Rectal smooth muscle tissue (tissue), 1 donor: Measurements from ENCODE around the gene CGGBP1.
A peak's percentile ranks its signal among the peaks of the same experiment; 100 is the strongest.

Experiments used
- H3K27ac ChIP-seq: one replicate; pipeline ENCODE4 v1.7.0; 2013; ENCODE audit warnings: low read depth, low read length, inconsistent platforms
- H3K27me3 ChIP-seq: one replicate; pipeline ENCODE4 v1.7.0; 2013; ENCODE audit warnings: low read length; ENCODE audit not compliant: control insufficient read depth, insufficient read depth
- H3K36me3 ChIP-seq: one replicate; pipeline ENCODE4 v1.7.0; 2013; ENCODE audit warnings: low read length; ENCODE audit not compliant: control insufficient read depth, insufficient read depth
- H3K4me1 ChIP-seq: one replicate; pipeline ENCODE4 v1.7.0; 2013; ENCODE audit warnings: low read length; ENCODE audit not compliant: control insufficient read depth, insufficient read depth
- H3K4me3 ChIP-seq: one replicate; pipeline ENCODE4 v1.7.0; 2013; ENCODE audit warnings: low read length
- H3K9ac ChIP-seq: one replicate; pipeline ENCODE4 v1.7.0; 2013; ENCODE audit warnings: low read length

Gene CGGBP1

DNA sequence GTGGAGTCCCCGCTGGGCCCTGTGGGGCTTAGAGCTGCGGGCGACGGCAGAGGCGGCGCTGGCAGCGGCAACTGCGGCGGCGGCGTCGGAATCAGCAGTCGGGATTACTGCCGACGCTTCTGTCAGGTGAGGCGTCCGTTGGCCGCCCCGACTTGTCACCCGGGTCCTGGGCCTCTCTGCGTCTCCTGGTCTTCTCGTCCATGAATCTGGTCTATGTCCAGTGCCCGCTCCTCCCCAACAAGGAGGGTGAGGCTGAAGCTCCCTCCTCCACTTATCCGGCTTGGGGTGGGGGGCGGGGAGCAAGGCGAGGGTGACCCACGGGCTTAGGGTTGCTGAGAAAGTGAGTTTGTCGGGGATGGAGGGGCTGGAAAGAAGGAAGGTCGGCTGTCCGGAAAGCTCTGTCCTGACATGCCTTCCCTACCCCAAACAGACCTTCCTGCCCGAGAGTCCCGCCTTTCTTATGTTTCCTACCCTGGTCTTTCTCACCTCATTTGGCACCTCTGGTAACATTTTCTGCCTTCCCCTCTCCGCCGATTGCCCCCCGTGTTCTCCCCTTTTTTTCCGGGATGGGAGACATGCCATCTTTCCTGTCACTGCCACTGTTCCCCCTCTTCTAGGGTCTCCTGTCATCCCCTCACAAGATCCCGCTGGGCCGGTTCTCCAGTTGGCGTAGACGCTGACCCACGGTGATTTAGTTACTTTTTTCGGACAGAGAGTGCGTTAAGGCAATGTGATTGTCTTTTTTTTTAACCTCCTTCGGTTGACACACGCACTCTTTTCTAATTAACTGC is 770 bp upstream of the CGGBP1 start:
- Histone ChIP-seq H3K36me3 (peaks cover 6% of the 10 kb centered on the region), H3K4me1 (peaks cover 13% of the 10 kb centered on the region)

GRCh38 chr3:88058306-88058580 is 562 bp downstream of the CGGBP1 start:
- Histone ChIP-seq H3K4me1 (peaks cover 13% of the 10 kb centered on the region), H3K4me3 (peak overlapping the region; percentile 84), H3K9ac (peak overlapping the region; percentile 91), H3K27me3 (no peaks in the 10 kb centered on the region), H3K27ac (peak overlapping the region; percentile 96), H3K36me3 (peaks cover 6% of the 10 kb centered on the region)

More for the DNA sequence above, 770 bp upstream of the CGGBP1 start:
- peak overlapping the region; percentile 65 for H3K4me3 ChIP-seq
- no peaks in the 10 kb centered on the region for H3K27me3 ChIP-seq
- peak overlapping the region; percentile 76 for H3K9ac ChIP-seq
- H3K27ac ChIP-seq, result peak overlapping the region; percentile 90

DNA sequence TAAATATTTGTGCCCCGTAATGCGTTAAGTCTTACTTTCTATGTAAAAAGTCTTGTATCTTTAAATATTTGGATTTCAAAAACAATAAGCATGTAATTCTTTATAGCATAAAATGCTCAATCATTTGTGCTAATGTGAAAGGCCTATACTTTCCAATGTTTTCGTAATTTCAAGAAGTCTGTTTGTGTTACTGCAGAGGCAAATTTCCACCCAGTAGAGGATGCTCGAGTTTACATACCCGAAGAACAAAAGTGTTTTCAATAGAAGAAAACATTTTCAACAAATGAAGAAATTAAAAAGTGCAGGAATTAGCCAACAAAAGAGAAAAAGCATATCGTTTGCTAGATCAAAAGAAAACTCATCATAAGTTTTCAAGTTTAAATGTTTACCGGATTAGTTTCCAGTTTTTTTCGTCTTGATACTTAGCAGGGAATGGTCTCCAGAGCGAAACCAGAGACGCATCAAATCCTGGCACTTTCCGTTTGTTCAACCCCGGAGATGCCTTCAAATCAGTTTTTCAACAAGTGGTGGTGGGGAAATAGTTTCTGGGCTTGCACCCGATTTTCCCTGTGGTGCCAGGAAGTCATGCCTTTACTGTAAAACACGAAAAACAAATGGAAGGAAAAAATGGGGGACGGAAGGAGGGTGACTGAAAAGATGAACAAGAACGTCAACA is 1.0 kb downstream of the CGGBP1 start:
- Histone ChIP-seq H3K36me3 (peaks cover 6% of the 10 kb centered on the region), H3K4me3 (peak overlapping the region; percentile 84), H3K9ac (peak overlapping the region; percentile 45), H3K27me3 (no peaks in the 10 kb centered on the region), H3K4me1 (peaks cover 13% of the 10 kb centered on the region), H3K27ac (peak overlapping the region; percentile 96)

GRCh38 chr3:88046766-88047165 is 12.0 kb downstream of the CGGBP1 start:
- Histone ChIP-seq H3K27ac (no peak overlapping the region), H3K27me3 (no peaks in the 10 kb centered on the region), H3K4me1 (no peaks in the 10 kb centered on the region), H3K4me3 (no peak overlapping the region), H3K36me3 (no peaks in the 10 kb centered on the region), H3K9ac (no peak overlapping the region)

- no peak overlapping the region for H3K4me3 ChIP-seq
- H3K4me1 ChIP-seq, result no peaks in the 10 kb centered on the region
- H3K27me3 ChIP-seq, result no peaks in the 10 kb centered on the region
- no peak overlapping the region for H3K9ac ChIP-seq
- no peaks in the 10 kb centered on the region for H3K36me3 ChIP-seq
- no peak overlapping the region for H3K27ac ChIP-seq
Observed at GRCh38 chr3:88044411-88044810, 14.4 kb downstream of the CGGBP1 start.

GRCh38 chr3:88041005-88041404 is 17.8 kb downstream of the CGGBP1 start:
- no peak overlapping the region for H3K9ac ChIP-seq
- no peaks in the 10 kb centered on the region for H3K36me3 ChIP-seq
- H3K4me3 ChIP-seq, result no peak overlapping the region
- H3K4me1 ChIP-seq, result no peaks in the 10 kb centered on the region
- H3K27ac ChIP-seq, result no peak overlapping the region
- H3K27me3 ChIP-seq, result no peaks in the 10 kb centered on the region

- Histone ChIP-seq H3K4me3 (no peak overlapping the region), H3K4me1 (no peaks in the 10 kb centered on the region)
Observed at GRCh38 chr3:88040529-88040928, 18.3 kb downstream of the CGGBP1 start.

GRCh38 chr3:88038566-88038965 is 20.2 kb downstream of the CGGBP1 start:
- Histone ChIP-seq H3K27me3 (no peaks in the 10 kb centered on the region), H3K27ac (no peak overlapping the region), H3K4me3 (no peak overlapping the region), H3K4me1 (no peaks in the 10 kb centered on the region), H3K9ac (no peak overlapping the region), H3K36me3 (no peaks in the 10 kb centered on the region)

More at GRCh38 chr3:88040529-88040928, 18.3 kb downstream of the CGGBP1 start:
- Histone ChIP-seq H3K27me3 (no peaks in the 10 kb centered on the region), H3K36me3 (no peaks in the 10 kb centered on the region), H3K9ac (no peak overlapping the region), H3K27ac (no peak overlapping the region)

GRCh38 chr3:88036221-88036620 is 22.6 kb downstream of the CGGBP1 start:
- no peak overlapping the region for H3K9ac ChIP-seq
- H3K4me1 ChIP-seq, result peaks cover 3% of the 10 kb centered on the region
- no peaks in the 10 kb centered on the region for H3K27me3 ChIP-seq
- no peaks in the 10 kb centered on the region for H3K36me3 ChIP-seq
- no peak overlapping the region for H3K27ac ChIP-seq
- H3K4me3 ChIP-seq, result no peak overlapping the region

DNA sequence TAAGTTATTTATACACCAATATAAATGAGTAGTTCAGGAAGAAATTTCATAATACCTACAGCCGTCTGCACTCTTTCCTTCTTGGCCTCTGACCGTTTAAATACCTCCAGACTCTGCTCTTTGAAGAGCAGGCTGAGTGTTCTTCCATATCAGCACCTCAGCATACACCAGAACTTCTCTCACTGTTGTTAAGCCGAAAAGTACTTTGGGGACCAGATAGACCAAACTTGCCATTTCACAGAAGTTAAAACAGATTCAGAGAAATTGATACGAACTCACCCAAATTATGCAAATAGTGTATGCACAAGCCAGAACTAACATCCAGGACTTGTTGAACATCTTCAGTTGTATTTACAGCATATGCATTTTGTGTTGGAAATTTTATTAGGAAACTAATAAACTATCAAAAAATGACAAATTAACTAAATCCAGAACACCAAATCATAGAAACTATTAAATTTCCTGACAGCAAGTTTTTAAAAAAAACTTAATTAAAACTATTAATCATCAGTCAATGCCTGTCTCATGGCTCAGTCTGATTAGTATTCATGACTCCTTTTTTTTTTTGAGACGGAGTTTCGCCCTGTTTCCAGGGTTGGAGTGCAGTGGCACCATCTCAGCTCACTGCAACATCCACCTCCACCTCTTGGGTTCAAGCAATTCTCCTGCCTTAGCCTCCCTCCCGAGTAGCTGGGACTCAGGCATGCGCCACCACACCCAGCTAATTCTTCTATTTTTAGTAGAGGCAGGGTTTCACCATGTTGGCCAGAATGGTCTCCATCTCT is 24.1 kb downstream of the CGGBP1 start:
- no peak overlapping the region for H3K27ac ChIP-seq
- no peak overlapping the region for H3K9ac ChIP-seq

GRCh38 chr3:88033808-88034207 is 25.0 kb downstream of the CGGBP1 start:
- Histone ChIP-seq H3K4me1 (peaks cover 3% of the 10 kb centered on the region), H3K4me3 (no peak overlapping the region), H3K27me3 (no peaks in the 10 kb centered on the region), H3K36me3 (no peaks in the 10 kb centered on the region), H3K27ac (no peak overlapping the region), H3K9ac (no peak overlapping the region)

More for the DNA sequence above, 24.1 kb downstream of the CGGBP1 start:
- Histone ChIP-seq H3K36me3 (no peaks in the 10 kb centered on the region), H3K4me1 (peaks cover 3% of the 10 kb centered on the region), H3K4me3 (no peak overlapping the region), H3K27me3 (no peaks in the 10 kb centered on the region)

- Histone ChIP-seq H3K27me3 (no peaks in the 10 kb centered on the region), H3K4me3 (no peak overlapping the region), H3K9ac (no peak overlapping the region), H3K27ac (no peak overlapping the region), H3K4me1 (peaks cover 3% of the 10 kb centered on the region), H3K36me3 (no peaks in the 10 kb centered on the region)
Observed at GRCh38 chr3:88033079-88033478, 25.7 kb downstream of the CGGBP1 start.
